Right lobe of liver (tissue), 4 donors: ENCODE data around the gene TLE3.

Experiments
- POLR2A ChIP-seq: fragments of 450-650 bp; IDR thresholded peaks from one replicate; pipeline ENCODE4 v1.6.1; 2017; ENCODE audit warnings: antibody characterized with exemption, mild to moderate bottlenecking
- TF ChIP-seq, protein P1 (sequence below), 4 donors: fragments of 200-600 bp in 3 of 4; fragments of 450-650 bp in 1 of 4; IDR thresholded peaks; one replicate each; pipeline versions ENCODE4 v1.5.1 to v1.8.0; 2016 to 2022; ENCODE audit warnings: antibody characterized with exemption in 4 of 4, mild to moderate bottlenecking in 2 of 4
- donor health status: DM: no; HTN: no; CAD: no.
- donor health status: DM: no; HTN: no; CAD: no.
- donor health status: DM: no; HTN: yes; CAD: no.

DNA sequence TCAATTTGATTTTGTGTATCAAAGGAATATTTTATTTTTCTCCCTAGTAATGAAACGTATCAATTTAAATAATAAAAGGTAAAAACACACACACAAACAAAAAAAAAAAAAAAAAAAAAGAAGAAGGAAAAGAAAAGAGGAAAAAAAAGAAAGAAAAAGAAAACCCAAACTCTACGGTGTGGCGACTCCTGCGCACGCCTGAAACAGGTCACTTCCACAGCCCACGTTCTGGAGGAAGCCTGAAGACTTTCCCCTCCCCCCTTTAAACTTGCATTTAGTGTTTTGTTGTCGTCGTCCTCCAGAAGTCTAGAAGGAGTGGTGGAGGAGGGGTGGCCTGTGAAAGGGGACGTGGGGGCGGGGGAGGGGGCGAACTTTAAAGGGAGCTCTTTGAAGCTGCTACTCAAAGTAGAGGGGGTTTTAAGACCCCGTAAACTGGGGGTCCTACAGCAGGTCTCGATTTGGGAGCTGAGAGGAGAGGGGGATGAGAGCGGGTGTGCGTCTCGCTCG is 2.3 kb upstream of the TLE3 start:
- TF ChIP-seq, protein P1, sequence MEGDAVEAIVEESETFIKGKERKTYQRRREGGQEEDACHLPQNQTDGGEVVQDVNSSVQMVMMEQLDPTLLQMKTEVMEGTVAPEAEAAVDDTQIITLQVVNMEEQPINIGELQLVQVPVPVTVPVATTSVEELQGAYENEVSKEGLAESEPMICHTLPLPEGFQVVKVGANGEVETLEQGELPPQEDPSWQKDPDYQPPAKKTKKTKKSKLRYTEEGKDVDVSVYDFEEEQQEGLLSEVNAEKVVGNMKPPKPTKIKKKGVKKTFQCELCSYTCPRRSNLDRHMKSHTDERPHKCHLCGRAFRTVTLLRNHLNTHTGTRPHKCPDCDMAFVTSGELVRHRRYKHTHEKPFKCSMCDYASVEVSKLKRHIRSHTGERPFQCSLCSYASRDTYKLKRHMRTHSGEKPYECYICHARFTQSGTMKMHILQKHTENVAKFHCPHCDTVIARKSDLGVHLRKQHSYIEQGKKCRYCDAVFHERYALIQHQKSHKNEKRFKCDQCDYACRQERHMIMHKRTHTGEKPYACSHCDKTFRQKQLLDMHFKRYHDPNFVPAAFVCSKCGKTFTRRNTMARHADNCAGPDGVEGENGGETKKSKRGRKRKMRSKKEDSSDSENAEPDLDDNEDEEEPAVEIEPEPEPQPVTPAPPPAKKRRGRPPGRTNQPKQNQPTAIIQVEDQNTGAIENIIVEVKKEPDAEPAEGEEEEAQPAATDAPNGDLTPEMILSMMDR (IDR thresholded peaks at IDR 0.05) = no peak
- TF ChIP-seq POLR2A = no peak
